ENCODE results near the gene ZNF846.

The ZNF846 gene

GRCh38 chr19:9768175-9769112 is at the start of gene ZNF846 (continued):
- TF ChIP-seq ZBTB20 (tag by site-specific recombination; IDR thresholded peaks at IDR 0.05) (peak; percentile 75), ZNF324 (tag by site-specific recombination; IDR thresholded peaks at IDR 0.05) (peak; percentile 42), ZNF24 (tag by site-specific recombination; IDR thresholded peaks at IDR 0.05) (peak; percentile 17; the same call in 1 of the 2 replicates), ZNF654 (tag by site-specific recombination; IDR thresholded peaks at IDR 0.05; ENCODE audit: low read depth) (no peak), ZNF121 (tag by site-specific recombination; IDR thresholded peaks at IDR 0.05) (no peak), ZNF335 (tag by site-specific recombination; conservative IDR thresholded peaks at IDR 0.05) (peak; percentile 65), ZNF155 (tag by site-specific recombination; IDR thresholded peaks at IDR 0.05) (no peak), ZNF701 (tag by site-specific recombination; IDR thresholded peaks at IDR 0.05) (no peak), ZNF658 (tag by site-specific recombination; IDR thresholded peaks at IDR 0.05) (no peak), CTCF (tag by site-specific recombination; IDR thresholded peaks at IDR 0.05) (peak; percentile 25; the same call in 1 of the 2 replicates), ZNF510 (tag by site-specific recombination; IDR thresholded peaks at IDR 0.05; ENCODE audit: insufficient replicate concordance) (no peak), KLF10 (tag by site-specific recombination; IDR thresholded peaks at IDR 0.05) (peak; percentile 59), ZBTB21 (tag by site-specific recombination; IDR thresholded peaks at IDR 0.05) (peak; percentile 46), ZEB2 (tag by site-specific recombination; IDR thresholded peaks at IDR 0.05) (peak; percentile 71; the same call in 1 of the 2 replicates), GLI2 (tag by site-specific recombination; IDR thresholded peaks at IDR 0.05; ENCODE audit: borderline replicate concordance, low read depth) (no peak), ZNF112 (tag by site-specific recombination; IDR thresholded peaks at IDR 0.05) (no peak), ZBTB49 (tag by site-specific recombination; IDR thresholded peaks at IDR 0.05; ENCODE audit: low read depth) (no peak), ZNF223 (tag by site-specific recombination; IDR thresholded peaks at IDR 0.05) (no peak), ZSCAN30 (tag by site-specific recombination; IDR thresholded peaks at IDR 0.05) (peak; percentile 79; the same call in 1 of the 2 replicates), KLF8 (tag by site-specific recombination; IDR thresholded peaks at IDR 0.05) (peak; percentile 86), ZNF629 (tag by site-specific recombination; IDR thresholded peaks at IDR 0.05) (peak; percentile 88), ZNF571 (tag by site-specific recombination; IDR thresholded peaks at IDR 0.05) (no peak)
- TF ChIP-seq, protein P1, sequence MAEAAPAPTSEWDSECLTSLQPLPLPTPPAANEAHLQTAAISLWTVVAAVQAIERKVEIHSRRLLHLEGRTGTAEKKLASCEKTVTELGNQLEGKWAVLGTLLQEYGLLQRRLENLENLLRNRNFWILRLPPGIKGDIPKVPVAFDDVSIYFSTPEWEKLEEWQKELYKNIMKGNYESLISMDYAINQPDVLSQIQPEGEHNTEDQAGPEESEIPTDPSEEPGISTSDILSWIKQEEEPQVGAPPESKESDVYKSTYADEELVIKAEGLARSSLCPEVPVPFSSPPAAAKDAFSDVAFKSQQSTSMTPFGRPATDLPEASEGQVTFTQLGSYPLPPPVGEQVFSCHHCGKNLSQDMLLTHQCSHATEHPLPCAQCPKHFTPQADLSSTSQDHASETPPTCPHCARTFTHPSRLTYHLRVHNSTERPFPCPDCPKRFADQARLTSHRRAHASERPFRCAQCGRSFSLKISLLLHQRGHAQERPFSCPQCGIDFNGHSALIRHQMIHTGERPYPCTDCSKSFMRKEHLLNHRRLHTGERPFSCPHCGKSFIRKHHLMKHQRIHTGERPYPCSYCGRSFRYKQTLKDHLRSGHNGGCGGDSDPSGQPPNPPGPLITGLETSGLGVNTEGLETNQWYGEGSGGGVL (tag by site-specific recombination; IDR thresholded peaks at IDR 0.05), result peak; percentile 41; the same call in 1 of the 2 replicates
- TF ChIP-seq, protein P2, sequence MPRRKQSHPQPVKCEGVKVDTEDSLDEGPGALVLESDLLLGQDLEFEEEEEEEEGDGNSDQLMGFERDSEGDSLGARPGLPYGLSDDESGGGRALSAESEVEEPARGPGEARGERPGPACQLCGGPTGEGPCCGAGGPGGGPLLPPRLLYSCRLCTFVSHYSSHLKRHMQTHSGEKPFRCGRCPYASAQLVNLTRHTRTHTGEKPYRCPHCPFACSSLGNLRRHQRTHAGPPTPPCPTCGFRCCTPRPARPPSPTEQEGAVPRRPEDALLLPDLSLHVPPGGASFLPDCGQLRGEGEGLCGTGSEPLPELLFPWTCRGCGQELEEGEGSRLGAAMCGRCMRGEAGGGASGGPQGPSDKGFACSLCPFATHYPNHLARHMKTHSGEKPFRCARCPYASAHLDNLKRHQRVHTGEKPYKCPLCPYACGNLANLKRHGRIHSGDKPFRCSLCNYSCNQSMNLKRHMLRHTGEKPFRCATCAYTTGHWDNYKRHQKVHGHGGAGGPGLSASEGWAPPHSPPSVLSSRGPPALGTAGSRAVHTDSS (tag by site-specific recombination; IDR thresholded peaks at IDR 0.05), result no peak
- TF ChIP-seq, protein P3, sequence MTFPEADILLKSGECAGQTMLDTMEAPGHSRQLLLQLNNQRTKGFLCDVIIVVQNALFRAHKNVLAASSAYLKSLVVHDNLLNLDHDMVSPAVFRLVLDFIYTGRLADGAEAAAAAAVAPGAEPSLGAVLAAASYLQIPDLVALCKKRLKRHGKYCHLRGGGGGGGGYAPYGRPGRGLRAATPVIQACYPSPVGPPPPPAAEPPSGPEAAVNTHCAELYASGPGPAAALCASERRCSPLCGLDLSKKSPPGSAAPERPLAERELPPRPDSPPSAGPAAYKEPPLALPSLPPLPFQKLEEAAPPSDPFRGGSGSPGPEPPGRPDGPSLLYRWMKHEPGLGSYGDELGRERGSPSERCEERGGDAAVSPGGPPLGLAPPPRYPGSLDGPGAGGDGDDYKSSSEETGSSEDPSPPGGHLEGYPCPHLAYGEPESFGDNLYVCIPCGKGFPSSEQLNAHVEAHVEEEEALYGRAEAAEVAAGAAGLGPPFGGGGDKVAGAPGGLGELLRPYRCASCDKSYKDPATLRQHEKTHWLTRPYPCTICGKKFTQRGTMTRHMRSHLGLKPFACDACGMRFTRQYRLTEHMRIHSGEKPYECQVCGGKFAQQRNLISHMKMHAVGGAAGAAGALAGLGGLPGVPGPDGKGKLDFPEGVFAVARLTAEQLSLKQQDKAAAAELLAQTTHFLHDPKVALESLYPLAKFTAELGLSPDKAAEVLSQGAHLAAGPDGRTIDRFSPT (tag by site-specific recombination; IDR thresholded peaks at IDR 0.05), result peak; percentile 93
- TF ChIP-seq, protein P4, sequence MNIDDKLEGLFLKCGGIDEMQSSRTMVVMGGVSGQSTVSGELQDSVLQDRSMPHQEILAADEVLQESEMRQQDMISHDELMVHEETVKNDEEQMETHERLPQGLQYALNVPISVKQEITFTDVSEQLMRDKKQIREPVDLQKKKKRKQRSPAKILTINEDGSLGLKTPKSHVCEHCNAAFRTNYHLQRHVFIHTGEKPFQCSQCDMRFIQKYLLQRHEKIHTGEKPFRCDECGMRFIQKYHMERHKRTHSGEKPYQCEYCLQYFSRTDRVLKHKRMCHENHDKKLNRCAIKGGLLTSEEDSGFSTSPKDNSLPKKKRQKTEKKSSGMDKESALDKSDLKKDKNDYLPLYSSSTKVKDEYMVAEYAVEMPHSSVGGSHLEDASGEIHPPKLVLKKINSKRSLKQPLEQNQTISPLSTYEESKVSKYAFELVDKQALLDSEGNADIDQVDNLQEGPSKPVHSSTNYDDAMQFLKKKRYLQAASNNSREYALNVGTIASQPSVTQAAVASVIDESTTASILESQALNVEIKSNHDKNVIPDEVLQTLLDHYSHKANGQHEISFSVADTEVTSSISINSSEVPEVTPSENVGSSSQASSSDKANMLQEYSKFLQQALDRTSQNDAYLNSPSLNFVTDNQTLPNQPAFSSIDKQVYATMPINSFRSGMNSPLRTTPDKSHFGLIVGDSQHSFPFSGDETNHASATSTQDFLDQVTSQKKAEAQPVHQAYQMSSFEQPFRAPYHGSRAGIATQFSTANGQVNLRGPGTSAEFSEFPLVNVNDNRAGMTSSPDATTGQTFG (tag by site-specific recombination; IDR thresholded peaks at IDR 0.05; ENCODE audit: borderline replicate concordance), result no peak
